NCI-H1048 (cell line): ENCODE results near the gene FOXC1.

Source experiments
- DNase-seq: peaks from one replicate; lab custom pipeline; 2025; lab: John Stamatoyannopoulos, UW

Gene FOXC1

GRCh38 chr6:1600063-1600763, 9.5 kb upstream of the FOXC1 start:
- no peak for DNase-seq

DNA sequence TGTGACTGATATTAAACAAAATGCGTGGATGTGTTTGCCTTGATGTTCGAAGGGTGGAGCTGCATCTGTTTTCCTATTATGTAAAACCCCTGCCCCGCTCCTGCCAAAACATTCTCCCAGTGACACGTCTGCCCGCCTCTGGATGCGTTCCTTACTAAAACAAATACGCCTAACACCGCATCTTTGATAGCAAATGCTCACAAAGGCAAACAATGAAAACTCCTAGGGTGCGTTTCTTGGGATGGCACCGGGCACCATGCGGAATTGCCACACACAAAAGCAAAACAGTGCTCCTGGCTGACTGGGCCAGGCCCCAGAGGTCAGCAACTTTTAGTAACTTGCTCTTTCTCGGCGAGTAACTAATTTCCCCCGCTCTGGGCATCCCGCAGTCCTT, 9.0 kb upstream of the FOXC1 start:
- no peak for DNase-seq

- no peak for DNase-seq
Observed at GRCh38 chr6:1601158-1602048, 8.3 kb upstream of the FOXC1 start.

GRCh38 chr6:1602049-1602713, 7.5 kb upstream of the FOXC1 start:
- DNase-seq, result no peak

- DNase-seq, result no peak
Observed at GRCh38 chr6:1603708-1604107, 6.0 kb upstream of the FOXC1 start.

DNA sequence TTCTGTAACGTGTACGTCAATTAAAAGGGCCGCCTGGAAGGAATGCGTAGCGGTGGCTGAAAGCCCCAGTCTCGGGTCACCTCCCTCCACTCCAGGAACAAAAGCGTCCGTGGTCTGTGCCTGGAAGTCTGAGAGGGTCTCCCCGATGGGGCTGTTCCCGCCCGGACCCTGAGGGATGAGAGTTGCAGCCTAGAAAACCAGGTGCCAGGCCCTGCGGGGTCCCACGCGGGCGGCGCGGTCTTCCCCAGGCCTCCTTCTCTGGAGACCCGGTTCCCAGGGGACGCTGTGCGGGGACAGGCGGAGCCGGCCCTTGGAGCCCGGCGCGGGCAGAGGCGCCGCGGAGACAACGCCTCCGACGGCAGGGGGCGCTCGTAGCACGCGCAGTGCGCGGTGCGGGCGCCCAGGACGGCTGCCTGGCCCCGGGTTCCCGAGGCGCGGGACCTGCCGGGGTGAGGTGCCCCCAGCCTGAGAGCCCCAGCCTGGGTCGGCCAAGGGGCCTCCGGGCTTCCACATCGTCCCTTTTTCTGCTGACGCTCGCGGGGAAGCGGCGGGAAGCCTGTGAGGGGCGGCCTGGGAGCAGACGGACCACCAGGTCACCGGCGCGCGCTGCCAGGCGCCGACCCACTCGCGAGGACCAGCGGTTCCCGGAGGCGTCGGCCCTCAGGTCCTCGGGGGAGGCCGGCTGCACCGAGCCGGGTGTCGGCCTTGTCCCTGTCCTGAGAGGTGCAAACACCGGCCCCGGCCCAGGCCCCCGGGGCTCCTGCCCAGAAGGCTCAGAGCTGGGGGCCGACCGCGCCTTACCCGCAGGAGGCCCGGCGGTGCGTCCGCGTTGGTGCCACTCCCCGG, 5.3 kb upstream of the FOXC1 start:
- DNase-seq, result peak; percentile 38

GRCh38 chr6:1605004-1605892, 4.5 kb upstream of the FOXC1 start:
- DNase-seq, result no peak

DNA sequence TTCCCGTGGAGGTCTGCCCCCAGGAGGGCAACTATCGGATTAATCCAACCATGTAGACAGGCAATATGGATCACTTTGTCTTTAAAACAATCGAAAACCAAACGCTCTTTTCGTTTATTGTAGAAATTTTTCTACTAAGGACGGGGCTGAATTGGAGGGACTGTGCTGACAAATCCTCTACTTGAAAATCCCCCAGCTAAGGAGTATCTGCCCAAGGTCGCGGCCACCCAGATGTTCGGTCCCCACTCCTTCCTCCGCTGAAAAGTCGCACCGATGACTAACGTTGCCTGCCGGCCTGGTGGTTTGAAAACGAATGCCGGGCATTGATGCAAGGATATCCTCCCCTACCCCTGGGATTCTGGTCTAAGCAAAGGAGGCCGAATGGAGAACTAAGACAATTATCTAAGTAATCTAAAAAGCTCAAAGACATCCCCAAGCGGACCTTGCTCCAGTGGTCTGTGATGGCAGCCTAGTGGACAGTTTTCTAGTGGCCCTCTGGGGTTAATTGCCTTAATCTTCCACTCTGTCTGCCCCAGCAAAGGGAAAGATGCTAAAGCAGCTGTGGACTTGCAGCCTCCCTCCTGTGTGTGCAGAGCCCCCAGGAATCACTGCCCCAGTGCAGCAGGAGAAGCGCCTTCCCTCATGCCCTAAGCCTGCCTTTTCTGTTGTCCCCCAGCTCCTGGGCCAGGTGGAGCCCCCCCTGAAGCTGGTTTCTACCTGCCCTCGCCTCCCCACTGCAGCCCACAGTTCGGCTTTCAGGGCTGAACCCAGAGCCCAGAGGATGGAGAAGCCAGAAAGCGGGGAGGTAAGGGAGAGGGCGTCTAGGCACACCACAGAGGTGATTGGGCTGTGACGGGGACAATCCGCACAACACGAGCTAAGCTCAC, 3.6 kb upstream of the FOXC1 start:
- no peak for DNase-seq

DNA sequence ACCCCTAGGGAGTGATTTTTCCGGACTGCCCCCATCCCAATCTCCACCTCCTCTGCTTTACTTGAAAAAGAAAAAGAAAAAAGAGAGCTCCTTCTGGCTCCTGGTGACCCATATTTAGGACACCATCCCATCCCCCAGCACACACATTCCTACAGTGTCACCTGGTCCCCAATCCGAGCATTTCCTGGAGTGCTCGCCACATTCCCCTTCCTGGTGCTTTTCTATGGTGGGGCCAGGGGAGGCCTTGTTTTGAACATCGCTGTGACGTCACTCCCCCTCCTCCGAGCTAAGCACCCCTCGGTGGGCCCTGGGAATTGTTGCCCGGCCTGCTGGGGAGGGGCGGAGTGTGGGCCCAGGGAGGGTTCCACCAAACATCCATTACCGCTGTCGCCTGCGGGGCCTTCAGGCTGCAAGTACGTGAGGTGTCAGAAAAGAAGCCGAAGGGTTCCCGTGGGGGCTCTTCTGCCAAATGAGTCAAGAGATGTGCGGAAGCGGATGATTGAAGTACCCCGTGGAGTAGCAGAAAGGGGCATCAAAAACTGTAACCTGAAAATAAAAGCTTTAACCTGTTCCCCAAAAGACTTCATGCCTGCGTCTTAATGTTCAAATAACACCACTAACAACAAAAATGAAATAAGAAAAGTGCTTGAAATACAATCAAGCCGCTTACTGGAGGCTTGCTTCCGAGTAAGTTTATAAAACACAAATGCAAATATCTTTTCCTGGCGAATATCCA, 2.8 kb upstream of the FOXC1 start:
- no peak for DNase-seq

GRCh38 chr6:1607516-1608221, 2.0 kb upstream of the FOXC1 start:
- DNase-seq, result peak; percentile 76

- no peak for DNase-seq
Observed at GRCh38 chr6:1608222-1609040, 1.3 kb upstream of the FOXC1 start.

DNA sequence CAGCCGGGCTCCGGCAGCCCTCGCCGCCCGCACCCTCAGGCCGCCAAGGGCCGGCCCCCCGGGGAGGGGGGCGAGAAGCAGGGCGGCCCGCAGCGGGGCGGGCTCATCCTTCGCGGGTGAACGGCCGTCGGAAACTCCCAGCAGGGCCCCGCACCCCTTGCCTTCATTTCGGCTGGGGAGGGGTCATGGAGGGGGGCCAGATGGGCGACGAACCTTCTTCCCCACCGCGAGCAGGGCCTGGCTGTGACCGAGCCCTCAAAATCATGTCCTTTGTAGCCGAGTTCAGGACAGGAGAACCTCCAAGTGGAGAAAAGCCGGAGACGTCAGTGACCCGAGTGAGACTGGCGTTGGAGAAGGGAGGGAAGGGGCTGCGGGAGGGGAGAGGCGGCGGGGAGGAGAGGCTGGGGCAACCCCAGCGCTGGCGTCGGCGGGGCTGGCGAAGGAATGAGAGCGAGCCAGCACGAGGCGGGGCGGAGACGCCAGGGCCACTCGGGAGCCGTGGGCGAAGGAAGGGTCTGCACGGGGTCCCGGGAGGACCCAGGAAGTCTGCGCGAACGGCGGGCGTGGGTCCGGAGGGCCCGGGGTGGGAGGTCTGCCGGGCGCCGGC, 571 bp upstream of the FOXC1 start:
- DNase-seq, result no peak

DNA sequence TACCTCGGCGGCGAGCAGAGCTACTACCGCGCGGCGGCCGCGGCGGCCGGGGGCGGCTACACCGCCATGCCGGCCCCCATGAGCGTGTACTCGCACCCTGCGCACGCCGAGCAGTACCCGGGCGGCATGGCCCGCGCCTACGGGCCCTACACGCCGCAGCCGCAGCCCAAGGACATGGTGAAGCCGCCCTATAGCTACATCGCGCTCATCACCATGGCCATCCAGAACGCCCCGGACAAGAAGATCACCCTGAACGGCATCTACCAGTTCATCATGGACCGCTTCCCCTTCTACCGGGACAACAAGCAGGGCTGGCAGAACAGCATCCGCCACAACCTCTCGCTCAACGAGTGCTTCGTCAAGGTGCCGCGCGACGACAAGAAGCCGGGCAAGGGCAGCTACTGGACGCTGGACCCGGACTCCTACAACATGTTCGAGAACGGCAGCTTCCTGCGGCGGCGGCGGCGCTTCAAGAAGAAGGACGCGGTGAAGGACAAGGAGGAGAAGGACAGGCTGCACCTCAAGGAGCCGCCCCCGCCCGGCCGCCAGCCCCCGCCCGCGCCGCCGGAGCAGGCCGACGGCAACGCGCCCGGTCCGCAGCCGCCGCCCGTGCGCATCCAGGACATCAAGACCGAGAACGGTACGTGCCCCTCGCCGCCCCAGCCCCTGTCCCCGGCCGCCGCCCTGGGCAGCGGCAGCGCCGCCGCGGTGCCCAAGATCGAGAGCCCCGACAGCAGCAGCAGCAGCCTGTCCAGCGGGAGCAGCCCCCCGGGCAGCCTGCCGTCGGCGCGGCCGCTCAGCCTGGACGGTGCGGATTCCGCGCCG, 994 bp downstream of the FOXC1 start:
- no peak for DNase-seq

DNA sequence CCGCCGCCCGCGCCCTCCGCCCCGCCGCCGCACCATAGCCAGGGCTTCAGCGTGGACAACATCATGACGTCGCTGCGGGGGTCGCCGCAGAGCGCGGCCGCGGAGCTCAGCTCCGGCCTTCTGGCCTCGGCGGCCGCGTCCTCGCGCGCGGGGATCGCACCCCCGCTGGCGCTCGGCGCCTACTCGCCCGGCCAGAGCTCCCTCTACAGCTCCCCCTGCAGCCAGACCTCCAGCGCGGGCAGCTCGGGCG, 1.5 kb downstream of the FOXC1 start:
- no peak for DNase-seq

DNA sequence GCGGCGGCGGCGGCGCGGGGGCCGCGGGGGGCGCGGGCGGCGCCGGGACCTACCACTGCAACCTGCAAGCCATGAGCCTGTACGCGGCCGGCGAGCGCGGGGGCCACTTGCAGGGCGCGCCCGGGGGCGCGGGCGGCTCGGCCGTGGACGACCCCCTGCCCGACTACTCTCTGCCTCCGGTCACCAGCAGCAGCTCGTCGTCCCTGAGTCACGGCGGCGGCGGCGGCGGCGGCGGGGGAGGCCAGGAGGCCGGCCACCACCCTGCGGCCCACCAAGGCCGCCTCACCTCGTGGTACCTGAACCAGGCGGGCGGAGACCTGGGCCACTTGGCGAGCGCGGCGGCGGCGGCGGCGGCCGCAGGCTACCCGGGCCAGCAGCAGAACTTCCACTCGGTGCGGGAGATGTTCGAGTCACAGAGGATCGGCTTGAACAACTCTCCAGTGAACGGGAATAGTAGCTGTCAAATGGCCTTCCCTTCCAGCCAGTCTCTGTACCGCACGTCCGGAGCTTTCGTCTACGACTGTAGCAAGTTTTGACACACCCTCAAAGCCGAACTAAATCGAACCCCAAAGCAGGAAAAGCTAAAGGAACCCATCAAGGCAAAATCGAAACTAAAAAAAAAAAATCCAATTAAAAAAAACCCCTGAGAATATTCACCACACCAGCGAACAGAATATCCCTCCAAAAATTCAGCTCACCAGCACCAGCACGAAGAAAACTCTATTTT, 2.0 kb downstream of the FOXC1 start:
- no peak for DNase-seq
